ENCODE results near the gene MAN1A1.

GRCh38 chr6:119237177-119237715 lies 112.3 kb downstream of the MAN1A1 start:
- TF ChIP-seq CTCF (conservative IDR thresholded peaks at IDR 0.05; ENCODE audit: low read depth, low read length) (no peak), BHLHE40 (IDR thresholded peaks at IDR 0.05; ENCODE audit: low read depth, low read length) (no peak), CEBPB (IDR thresholded peaks at IDR 0.05; ENCODE audit: low read depth, low read length) (no peak), RCOR1 (IDR thresholded peaks at IDR 0.05; ENCODE audit: insufficient replicate concordance, low read length) (no peak), CHD1 (IDR thresholded peaks at IDR 0.05; ENCODE audit: low read depth, low read length) (no peak), POLR2A (IDR thresholded peaks at IDR 0.05; ENCODE audit: low read depth, low read length) (no peak), RAD21 (IDR thresholded peaks at IDR 0.05; ENCODE audit: low read length) (no peak)
